Sigmoid colon (tissue), 7 donors: ENCODE measurements around the gene SLC7A5. TPM values are rescaled to one million over a fixed set of nuclear protein-coding genes. Genes with fewer than 3 reads are reported as not detected.
A peak's percentile ranks its signal among the peaks of the same experiment; 100 is the strongest.
"Not testable (repeated sequence)": the region's sequence is repeated elsewhere in the genome, so short reads cannot be mapped to it uniquely, and the experiment has no call there.

Experiments
- DNase-seq: peaks from one replicate; pipeline ENCODE4 v3.0.0-alpha.2; 2019
- H3K27ac ChIP-seq, 4 donors: fragments of 200-600 bp; sonication (generic); one replicate each; pipeline ENCODE4 v1.5.1; 2016 to 2019; ENCODE audit warnings: mild to moderate bottlenecking in 1 of 4
- H3K27me3 ChIP-seq, 3 donors: fragments of 200-600 bp; sonication (generic); one replicate each; pipeline ENCODE4 v1.5.1; 2019; ENCODE audit warnings: mild to moderate bottlenecking in 1 of 3
- H3K36me3 ChIP-seq, 4 donors: fragments of 200-600 bp; sonication (generic); one replicate each; pipeline ENCODE4 v1.5.1; 2016 to 2019
- H3K4me1 ChIP-seq, 4 donors: fragments of 200-600 bp; sonication (generic); one replicate each; pipeline ENCODE4 v1.5.1; 2017 to 2019
- H3K4me3 ChIP-seq, 4 donors: fragments of 200-600 bp; sonication (generic); one replicate each; pipeline ENCODE4 v1.5.1; 2017 to 2019; ENCODE audit warnings: mild to moderate bottlenecking in 2 of 4, moderate library complexity in 1 of 4
- H3K9me3 ChIP-seq, 4 donors: fragments of 200-600 bp in 3 of 4; sonication (generic) in 3 of 4; one replicate each; pipeline versions ENCODE4 v1.5.1 to v1.6.1; 2013 to 2019
- CTCF ChIP-seq, 4 experiments: fragments of 450-650 bp in 3 of 4; fragments of 200-600 bp in 1 of 4; IDR thresholded peaks; one replicate each; pipeline ENCODE4 v1.5.1; 2016 to 2019; ENCODE audit warnings: antibody characterized with exemption in 4 of 4, mild to moderate bottlenecking in 3 of 4, moderate library complexity in 2 of 4
- EP300 ChIP-seq, 4 donors: sonication (generic); formaldehyde crosslinking; IDR thresholded peaks; one replicate each; pipeline ENCODE4 v1.6.1; 2017; ENCODE audit warnings: antibody characterized with exemption in 4 of 4
- POLR2A ChIP-seq, 2 donors: fragments of 450-650 bp; IDR thresholded peaks; one replicate each; pipeline ENCODE4 v1.6.1; 2016; ENCODE audit warnings: antibody characterized with exemption in 2 of 2, mild to moderate bottlenecking in 2 of 2, moderate library complexity in 2 of 2
- POLR2AphosphoS5 ChIP-seq, 4 donors: sonication (generic); formaldehyde crosslinking; IDR thresholded peaks; one replicate each; pipeline ENCODE4 v1.6.1; 2017; ENCODE audit warnings: antibody characterized with exemption in 4 of 4
- WGBS, 2 donors: extraction: QIAGEN DNeasy Blood & Tissue Kit; methylation state at CpG; one replicate each; pipeline ENCODE4 v1.1.7; 2013; 5-methylcytosine and 5-hydroxymethylcytosine counted together
- intact Hi-C: fragments of 100-400 bp; cut with DNase I; formaldehyde crosslinking; loops from one replicate; pipeline ENCODE4 v1.15.1; 2023
- polyA plus RNA-seq, 3 donors: library from polyadenylated mRNA; stranded (reverse); fragments of 200-250 nt; gene quantifications; one replicate each; pipeline ENCODE4 v1.2.3, GENCODE V29; 2013
- small RNA-seq, 3 donors: library from RNA; depleted of rRNA; stranded (forward); fragments of <200 nt; gene quantifications; one replicate each; pipeline ENCODE3, GENCODE V24; 2016
- total RNA-seq, 4 donors: library from RNA; depleted of rRNA; stranded (reverse); fragments of >200 nt; gene quantifications; one replicate each; pipeline ENCODE4 v1.1.0, GENCODE V29; 2016
- donor health status: healthy with polysubstance abuse.
- donor health status: Bipolar disorder and iron deficiency.
- donor health status: healthy.

Gene SLC7A5
- total and polyA plus RNA-seq, 7 donors: 0.60 to 44.5 (median 3.1) TPM

GRCh38 chr16:87787451-87788091, 81.7 kb downstream of the SLC7A5 start:
- Histone ChIP-seq H3K27ac (peak overlapping the region; percentile 40 to 90 (median 75)), H3K4me1 (peaks cover 0 to 42% (median 11%) of the 10 kb centered on the region in 4 donors)
- H3K27me3 ChIP-seq, H3K36me3 ChIP-seq, DNase-seq, intact Hi-C loops, H3K9me3 ChIP-seq, H3K4me3 ChIP-seq: not testable (repeated sequence)
- peak in 1 of 4 donors; percentile 66 for TF ChIP-seq EP300 (IDR thresholded peaks at IDR 0.05)
- peak; percentile 33 to 79 (median 50) for TF ChIP-seq POLR2AphosphoS5 (IDR thresholded peaks at IDR 0.05)
- WGBS, 2 donors: 89 to 95% methylated on average over 2 of the region's 2 CpGs

DNA sequence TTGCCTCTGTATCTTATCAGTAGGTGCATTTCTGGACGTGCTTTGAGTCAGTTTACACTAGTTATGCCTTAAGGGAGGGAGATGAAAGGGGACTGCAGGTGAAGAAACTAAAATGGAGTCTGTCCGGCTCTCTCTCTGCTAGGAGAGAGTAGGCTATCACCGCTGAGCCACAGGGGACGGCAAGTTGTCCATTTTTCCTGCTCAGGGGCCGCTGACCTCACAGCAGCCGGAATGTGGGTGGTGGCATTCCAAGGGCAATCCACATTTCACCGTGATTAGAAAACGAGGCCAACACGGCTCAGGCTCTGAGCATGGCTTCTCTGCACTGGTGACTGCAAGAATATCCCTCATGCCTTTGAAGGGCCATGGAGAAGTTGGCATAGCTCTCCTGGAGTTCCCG, 84.5 kb downstream of the SLC7A5 start:
- H3K4me3 ChIP-seq: no peak overlapping the region
- no peak for DNase-seq
- intact Hi-C loops: no loop called here
- peaks cover 0 to 25% (median 3%) of the 10 kb centered on the region in 4 donors for H3K4me1 ChIP-seq
- no peak for TF ChIP-seq POLR2A (IDR thresholded peaks at IDR 0.05)
- TF ChIP-seq CTCF (IDR thresholded peaks at IDR 0.05): no peak
- TF ChIP-seq EP300 (IDR thresholded peaks at IDR 0.05): no peak
- TF ChIP-seq POLR2AphosphoS5 (IDR thresholded peaks at IDR 0.05): no peak
- H3K36me3 ChIP-seq: no peaks in the 10 kb centered on the region
- no peak overlapping the region for H3K27ac ChIP-seq
- no peaks in the 10 kb centered on the region for H3K27me3 ChIP-seq
- no peaks in the 10 kb centered on the region for H3K9me3 ChIP-seq
- WGBS, 2 donors: 66 to 78% methylated on average over 10 of the region's 10 CpGs

- Histone ChIP-seq H3K27ac (no peak overlapping the region), H3K4me3 (no peak overlapping the region), H3K36me3 (no peaks in the 10 kb centered on the region), H3K27me3 (peaks cover 0 to 2% (median 1%) of the 10 kb centered on the region in 3 donors), H3K9me3 (no peaks in the 10 kb centered on the region), H3K4me1 (peaks cover 0 to 20% (median 14%) of the 10 kb centered on the region in 4 donors)
- intact Hi-C loops: no loop called here
- TF ChIP-seq EP300 (IDR thresholded peaks at IDR 0.05) (no peak), POLR2A (IDR thresholded peaks at IDR 0.05) (no peak), POLR2AphosphoS5 (IDR thresholded peaks at IDR 0.05) (no peak), CTCF (IDR thresholded peaks at IDR 0.05) (no peak)
- no peak for DNase-seq
- WGBS, 2 donors: 79 to 86% methylated on average over 4 of the region's 4 CpGs
Observed at GRCh38 chr16:87782033-87782432, 87.3 kb downstream of the SLC7A5 start.

DNA sequence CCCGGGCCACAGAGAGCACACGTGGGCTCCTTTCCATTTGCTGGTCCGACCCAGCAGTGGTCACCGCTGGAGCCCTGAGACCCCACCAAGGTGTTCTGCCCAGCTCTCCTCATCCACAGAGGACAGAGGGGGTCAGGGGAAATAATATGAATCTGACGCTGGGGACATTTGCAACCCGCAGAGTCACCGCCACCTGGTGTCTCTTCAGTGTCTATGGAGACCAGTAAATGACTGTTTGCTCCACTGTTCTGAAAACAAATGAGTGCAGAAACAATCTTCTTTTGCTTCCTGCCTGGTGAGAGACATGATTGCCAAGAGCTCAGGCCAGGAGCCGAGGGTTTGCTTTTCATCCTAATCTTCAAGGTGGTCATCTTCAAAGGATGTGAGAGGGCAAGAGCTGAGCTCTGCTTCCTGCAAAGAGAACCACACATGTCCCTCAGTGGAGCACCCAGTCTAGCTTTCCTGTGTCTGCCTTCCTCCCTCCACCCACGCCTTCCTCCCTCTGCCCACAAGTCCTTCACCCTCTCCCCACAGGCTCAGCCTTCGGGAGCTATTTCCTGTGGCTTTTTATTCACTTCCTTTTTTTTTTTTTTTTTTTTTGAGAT, 88.8 kb downstream of the SLC7A5 start:
- Histone ChIP-seq H3K9me3 (no peaks in the 10 kb centered on the region), H3K4me3 (no peak overlapping the region), H3K36me3 (no peaks in the 10 kb centered on the region), H3K27me3 (peaks cover 0 to 5% (median 3%) of the 10 kb centered on the region in 3 donors), H3K4me1 (peaks cover 0 to 20% (median 14%) of the 10 kb centered on the region in 4 donors), H3K27ac (peak overlapping the region in 2 of 4 donors; percentile 25 to 26)
- no peak for TF ChIP-seq CTCF (IDR thresholded peaks at IDR 0.05)
- DNase-seq: no peak
- 59 to 71% methylated on average over 10 of the region's 10 CpGs for WGBS, 2 donors
- intact Hi-C loops: no loop called here

Small RNA genes lying within 50 kb of the gene (small RNA-seq; reads per million reads assigned to genes)
- 0 reads per million in 3 donors for gene MIR6775

Other genes starting within 250 kb of the SLC7A5 start
- gene KLHDC4, start 103.5 kb downstream of the SLC7A5 start, total RNA-seq: 10 to 100 TPM; 24.6 to 28.5 (median 25.5) TPM
- 10 to 100 TPM; 12.7 to 71.0 (median 18.0) TPM for gene KLHDC4, start 103.5 kb downstream of the SLC7A5 start, polyA plus RNA-seq
- not detected for gene CA5A, start 67.0 kb upstream of the SLC7A5 start, total RNA-seq
- gene CA5A, start 67.0 kb upstream of the SLC7A5 start, polyA plus RNA-seq: not detected
- 10 to 100 TPM; 17.4 to 31.0 (median 23.0) TPM for gene BANP, start 81.9 kb upstream of the SLC7A5 start, total RNA-seq
- 10 to 100 TPM in 1 of 3 donors, 1 to 10 TPM in 2; 8.4 to 15.9 (median 8.8) TPM for gene BANP, start 81.9 kb upstream of the SLC7A5 start, polyA plus RNA-seq